GM12892 (cell line): ENCODE results near the gene RAB14.

ENCODE experiments used
- POLR2A ChIP-seq: IDR thresholded peaks from 2 replicates; pipeline ENCODE4 v1.6.1; 2011; ENCODE audit warnings: low read depth, low read length, control low read depth
- POLR2AphosphoS5 ChIP-seq: IDR thresholded peaks from 2 replicates; pipeline ENCODE4 v1.6.1; 2011; ENCODE audit warnings: low read depth, low read length, control low read depth

GRCh38 chr9:121221664-121222055, 20.0 kb upstream of the RAB14 start:
- TF ChIP-seq POLR2AphosphoS5 (no peak), POLR2A (no peak)
